Mesendoderm (in vitro differentiated cells): ENCODE measurements around the gene KMT2C.
"Not testable (repeated sequence)": the region's sequence is repeated elsewhere in the genome, so short reads cannot be mapped to it uniquely, and the experiment has no call there.

Source experiments
- DNase-seq: peaks from one replicate; pipeline ENCODE4 v3.0.0; 2013
- H2AK5ac ChIP-seq: 2 replicates; pipeline ENCODE4 v1.6.1; 2013; ENCODE audit warnings: low read length, inconsistent platforms
- H2BK120ac ChIP-seq: 2 replicates; pipeline ENCODE4 v1.6.1; 2013; ENCODE audit warnings: low read depth, mild to moderate bottlenecking, low read length, moderate library complexity, mixed read lengths
- H2BK15ac ChIP-seq: replicated peaks from 2 replicates; pipeline ENCODE4 v1.6.1; 2013; ENCODE audit warnings: low read depth, mild to moderate bottlenecking, moderate library complexity
- H2BK5ac ChIP-seq: 2 replicates; pipeline ENCODE4 v1.6.1; 2013; ENCODE audit warnings: low read length, inconsistent platforms
- H3K18ac ChIP-seq: 2 replicates; pipeline ENCODE4 v1.6.1; 2013; ENCODE audit warnings: mild to moderate bottlenecking, low read length, mixed read lengths
- H3K23ac ChIP-seq: one replicate; pipeline ENCODE4 v1.6.1; 2013; ENCODE audit warnings: low read length
- H3K27ac ChIP-seq: 2 replicates; pipeline ENCODE4 v1.5.1; 2013; ENCODE audit warnings: low read depth, mild to moderate bottlenecking, inconsistent platforms, low read length, moderate library complexity
- H3K27me3 ChIP-seq: 2 replicates; pipeline ENCODE4 v1.6.1; 2013; ENCODE audit warnings: low read length, control low read depth, mild to moderate bottlenecking, inconsistent platforms; ENCODE audit not compliant: insufficient read depth, poor library complexity
- H3K36me3 ChIP-seq: 2 replicates; pipeline ENCODE4 v1.6.1; 2013; ENCODE audit warnings: low read length, inconsistent platforms; ENCODE audit not compliant: control insufficient read depth, insufficient read depth
- H3K4ac ChIP-seq: one replicate; pipeline ENCODE4 v1.6.1; 2013; ENCODE audit warnings: low read depth, mild to moderate bottlenecking, low read length, moderate library complexity
- H3K4me1 ChIP-seq: 2 replicates; pipeline ENCODE4 v1.6.1; 2013; ENCODE audit warnings: low read depth, low read length, inconsistent platforms; ENCODE audit not compliant: control insufficient read depth
- H3K4me2 ChIP-seq: 2 replicates; pipeline ENCODE4 v1.6.1; 2013; ENCODE audit warnings: low read length
- H3K4me3 ChIP-seq: 2 replicates; pipeline ENCODE4 v1.5.1; 2013; ENCODE audit warnings: mild to moderate bottlenecking, low read length
- H3K56ac ChIP-seq: one replicate; pipeline ENCODE4 v1.6.1; 2013; ENCODE audit warnings: low read length
- H3K79me1 ChIP-seq: 2 replicates; pipeline ENCODE4 v1.6.1; 2013; ENCODE audit warnings: low read length, inconsistent platforms
- H3K79me2 ChIP-seq: 2 replicates; pipeline ENCODE4 v1.6.1; 2013; ENCODE audit warnings: mild to moderate bottlenecking, low read length; ENCODE audit not compliant: control insufficient read depth, insufficient read depth
- H3K9ac ChIP-seq: 2 replicates; pipeline ENCODE4 v1.6.1; 2013; ENCODE audit warnings: low read length, inconsistent platforms
- H4K5ac ChIP-seq: one replicate; pipeline ENCODE4 v1.6.1; 2013; ENCODE audit warnings: low read length
- H4K8ac ChIP-seq: one replicate; pipeline ENCODE4 v1.6.1; 2013; ENCODE audit warnings: low read depth, mild to moderate bottlenecking, control low read depth, low read length, moderate library complexity
- WGBS: extraction: QIAGEN DNeasy Blood & Tissue Kit; methylation state at CpG from one replicate; pipeline ENCODE4 v1.1.7; 2013; ENCODE audit warnings: low lambda C conversion rate, missing lambda C conversion rate; ENCODE audit not compliant: insufficient coverage; ENCODE audit errors: extremely low coverage; 5-methylcytosine and 5-hydroxymethylcytosine counted together

Gene KMT2C

DNA sequence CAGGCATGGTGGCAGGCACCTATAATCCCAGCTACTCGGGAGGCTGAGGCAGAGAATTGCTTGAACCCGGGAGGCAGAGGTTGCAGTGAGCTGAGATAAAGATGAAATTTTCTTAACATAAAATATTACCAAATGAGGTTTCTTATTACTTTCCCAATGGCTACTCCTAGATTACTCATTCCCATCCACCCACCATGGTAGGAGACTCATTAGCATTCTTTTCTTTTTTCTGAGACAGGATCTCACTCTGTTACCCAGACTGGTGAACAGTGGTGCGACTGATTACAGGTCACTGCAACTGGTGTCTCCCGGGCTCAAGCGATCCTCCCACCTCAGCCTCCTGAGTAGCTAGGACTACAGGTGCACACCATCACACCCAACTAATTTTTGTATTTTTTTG is 82.5 kb downstream of the KMT2C start:
- not testable (repeated sequence) for H3K4ac ChIP-seq, H3K23ac ChIP-seq, H4K5ac ChIP-seq, H2BK5ac ChIP-seq, H3K79me1 ChIP-seq, H3K27ac ChIP-seq, H2AK5ac ChIP-seq, H3K4me2 ChIP-seq, H3K36me3 ChIP-seq, DNase-seq, H4K8ac ChIP-seq, H2BK120ac ChIP-seq, H3K4me1 ChIP-seq, H2BK15ac ChIP-seq, H3K4me3 ChIP-seq, H3K18ac ChIP-seq, H3K79me2 ChIP-seq, H3K27me3 ChIP-seq, H3K56ac ChIP-seq, H3K9ac ChIP-seq
- no CpG with 5 or more reads among the region's 5 CpGs for WGBS

DNA sequence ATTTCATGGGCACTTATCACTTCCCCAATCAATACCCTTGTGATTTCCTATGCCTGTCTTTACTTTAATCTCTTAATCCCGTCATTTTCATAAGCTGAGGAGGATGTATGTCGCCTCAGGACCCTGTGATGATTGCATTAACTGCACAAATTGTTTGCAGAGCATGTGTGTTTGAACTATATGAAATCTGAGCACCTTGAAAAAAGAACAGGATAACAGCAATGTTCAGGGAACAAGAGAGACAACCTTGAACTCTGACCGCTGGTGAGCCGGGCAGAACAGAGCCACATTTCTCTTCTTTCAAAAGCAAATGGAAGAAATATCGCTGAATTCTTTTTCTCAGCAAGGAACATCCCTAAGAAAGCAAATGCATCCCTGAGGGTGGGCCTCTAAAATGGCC is 84.1 kb downstream of the KMT2C start:
- H3K56ac ChIP-seq, H3K27ac ChIP-seq, H2BK5ac ChIP-seq, H3K4me2 ChIP-seq, H2BK15ac ChIP-seq, H4K8ac ChIP-seq, H4K5ac ChIP-seq, H2AK5ac ChIP-seq, DNase-seq, H3K23ac ChIP-seq, H3K4me3 ChIP-seq, H3K36me3 ChIP-seq, H3K79me2 ChIP-seq, H3K18ac ChIP-seq, H3K9ac ChIP-seq, H3K79me1 ChIP-seq, H3K4me1 ChIP-seq, H2BK120ac ChIP-seq, H3K4ac ChIP-seq, H3K27me3 ChIP-seq: not testable (repeated sequence)
- no CpG with 5 or more reads among the region's 5 CpGs for WGBS

DNA sequence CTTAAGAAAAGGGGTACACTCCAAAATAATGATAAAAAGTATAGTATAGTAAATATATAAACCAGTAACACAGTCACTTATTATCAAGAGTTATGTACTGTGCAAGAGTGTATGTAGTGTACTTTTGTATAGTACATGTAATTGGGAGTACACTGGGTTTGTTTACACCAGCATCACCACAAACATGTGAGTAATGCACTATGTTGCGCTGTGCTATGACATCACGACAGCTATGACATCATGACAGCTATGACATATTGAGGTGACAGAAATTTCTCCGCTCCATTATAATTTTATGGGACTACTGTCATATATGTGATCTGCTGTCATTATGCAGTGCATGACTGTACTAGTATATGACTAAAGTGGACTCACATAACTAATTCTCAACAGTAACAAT is 84.6 kb downstream of the KMT2C start:
- Histone ChIP-seq H4K8ac (no peak overlapping the region), H3K79me2 (no peaks in the 10 kb centered on the region), H2AK5ac (no peak overlapping the region), H3K56ac (no peak overlapping the region), H4K5ac (no peak overlapping the region), H2BK15ac (no peak overlapping the region), H3K23ac (no peak overlapping the region), H3K9ac (no peak overlapping the region), H2BK5ac (no peak overlapping the region), H3K18ac (no peak overlapping the region), H3K4me3 (no peak overlapping the region), H3K79me1 (peaks cover 2% of the 10 kb centered on the region), H3K27ac (no peak overlapping the region), H3K36me3 (no peaks in the 10 kb centered on the region), H3K27me3 (no peaks in the 10 kb centered on the region), H3K4me2 (no peak overlapping the region), H2BK120ac (no peak overlapping the region), H3K4me1 (no peaks in the 10 kb centered on the region), H3K4ac (no peak overlapping the region)
- DNase-seq: no peak
- no CpG with 5 or more reads among the region's 3 CpGs for WGBS

DNA sequence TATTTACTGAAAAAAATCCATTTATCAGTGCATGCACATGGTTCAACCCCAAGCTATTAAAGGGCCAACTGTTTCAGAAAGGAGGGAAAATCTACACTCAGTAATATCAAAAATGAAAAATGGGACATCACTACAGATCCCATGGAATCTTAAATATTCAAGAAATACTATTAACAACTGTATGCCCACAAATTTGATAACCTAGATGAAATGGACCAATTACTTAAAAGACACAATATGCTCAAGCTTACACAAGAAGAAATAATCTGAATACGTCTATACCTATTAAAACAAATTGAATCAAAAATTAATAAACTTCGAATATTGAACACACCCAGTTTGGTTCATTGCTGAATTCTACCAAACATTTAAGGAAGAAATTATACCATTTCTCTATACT is 87.9 kb downstream of the KMT2C start:
- H3K4ac ChIP-seq: no peak overlapping the region
- no peak overlapping the region for H3K4me3 ChIP-seq
- H3K36me3 ChIP-seq: no peaks in the 10 kb centered on the region
- no peak overlapping the region for H3K4me2 ChIP-seq
- no peak overlapping the region for H2BK120ac ChIP-seq
- no peak for DNase-seq
- no peak overlapping the region for H4K5ac ChIP-seq
- H3K27me3 ChIP-seq: no peaks in the 10 kb centered on the region
- no peak overlapping the region for H3K27ac ChIP-seq
- 100% methylated on average over 2 of the region's 2 CpGs for WGBS
- no peak overlapping the region for H4K8ac ChIP-seq
- H3K18ac ChIP-seq: no peak overlapping the region
- no peak overlapping the region for H3K23ac ChIP-seq
- H2BK5ac ChIP-seq: no peak overlapping the region
- H3K79me1 ChIP-seq: peaks cover 6% of the 10 kb centered on the region
- no peaks in the 10 kb centered on the region for H3K4me1 ChIP-seq
- no peaks in the 10 kb centered on the region for H3K79me2 ChIP-seq
- H3K9ac ChIP-seq: no peak overlapping the region
- no peak overlapping the region for H2AK5ac ChIP-seq
- no peak overlapping the region for H3K56ac ChIP-seq
- H2BK15ac ChIP-seq: no peak overlapping the region

DNA sequence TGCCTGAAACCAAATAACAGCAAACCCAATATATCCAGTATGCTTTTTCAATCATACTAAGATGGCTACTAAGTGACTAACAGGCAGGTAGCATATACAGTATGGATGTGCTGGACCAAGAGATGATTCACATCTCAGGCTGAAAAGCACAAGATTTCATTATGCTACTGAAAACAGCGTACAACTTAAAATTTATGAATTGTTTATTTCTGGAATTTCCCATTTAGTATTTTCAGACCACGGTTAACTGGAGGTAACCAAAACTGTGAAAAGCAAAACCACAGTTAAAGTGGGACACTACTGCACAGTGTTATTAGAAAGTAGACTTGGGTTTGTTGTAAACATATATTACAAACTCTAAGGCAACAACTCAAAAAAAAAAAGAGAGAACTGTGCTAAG is 91.5 kb downstream of the KMT2C start:
- WGBS: no CpG with 5 or more reads among the region's 2 CpGs
- Histone ChIP-seq H4K8ac (no peak overlapping the region), H3K18ac (no peak overlapping the region), H3K27me3 (no peaks in the 10 kb centered on the region), H3K4me3 (no peak overlapping the region), H3K4me2 (no peak overlapping the region), H3K27ac (no peak overlapping the region), H4K5ac (no peak overlapping the region), H3K36me3 (no peaks in the 10 kb centered on the region), H3K23ac (no peak overlapping the region), H3K4ac (no peak overlapping the region), H2BK5ac (no peak overlapping the region), H3K79me1 (peaks cover 7% of the 10 kb centered on the region), H3K56ac (no peak overlapping the region), H2AK5ac (no peak overlapping the region), H2BK15ac (no peak overlapping the region), H2BK120ac (no peak overlapping the region), H3K4me1 (no peaks in the 10 kb centered on the region), H3K79me2 (no peaks in the 10 kb centered on the region), H3K9ac (no peak overlapping the region)
- DNase-seq: no peak

DNA sequence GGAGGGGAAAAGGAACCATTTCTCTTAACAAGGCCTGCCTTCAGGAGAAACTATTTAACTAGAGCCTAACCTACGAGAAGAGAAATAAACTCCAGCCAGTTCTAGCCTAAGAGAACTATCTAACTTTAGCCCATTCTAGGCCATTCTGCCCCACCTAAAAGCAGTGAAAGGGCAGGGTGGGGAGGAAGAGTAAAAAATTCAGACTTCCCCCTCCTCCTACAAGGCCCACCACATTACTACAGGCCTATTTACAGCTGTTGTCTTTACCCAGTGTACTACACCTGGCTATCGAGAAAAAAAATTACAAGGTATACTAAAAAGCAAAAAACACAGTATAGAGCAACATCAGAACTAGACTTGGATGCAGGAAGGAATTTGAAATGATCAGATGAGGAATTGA is 93.0 kb downstream of the KMT2C start:
- Histone ChIP-seq H4K5ac (no peak overlapping the region), H3K79me1 (peaks cover 6% of the 10 kb centered on the region), H3K4ac (no peak overlapping the region), H2BK5ac (no peak overlapping the region), H2BK120ac (no peak overlapping the region), H2AK5ac (no peak overlapping the region), H2BK15ac (no peak overlapping the region), H3K27me3 (no peaks in the 10 kb centered on the region), H3K56ac (no peak overlapping the region), H3K27ac (no peak overlapping the region), H3K4me2 (no peak overlapping the region), H3K36me3 (no peaks in the 10 kb centered on the region), H3K4me1 (no peaks in the 10 kb centered on the region), H3K18ac (no peak overlapping the region), H3K23ac (no peak overlapping the region), H4K8ac (no peak overlapping the region), H3K9ac (no peak overlapping the region), H3K79me2 (no peaks in the 10 kb centered on the region), H3K4me3 (no peak overlapping the region)
- no peak for DNase-seq
- no CpG with 5 or more reads among the region's 2 CpGs for WGBS
